ENCODE results near the gene VPS25.

Gene VPS25

DNA sequence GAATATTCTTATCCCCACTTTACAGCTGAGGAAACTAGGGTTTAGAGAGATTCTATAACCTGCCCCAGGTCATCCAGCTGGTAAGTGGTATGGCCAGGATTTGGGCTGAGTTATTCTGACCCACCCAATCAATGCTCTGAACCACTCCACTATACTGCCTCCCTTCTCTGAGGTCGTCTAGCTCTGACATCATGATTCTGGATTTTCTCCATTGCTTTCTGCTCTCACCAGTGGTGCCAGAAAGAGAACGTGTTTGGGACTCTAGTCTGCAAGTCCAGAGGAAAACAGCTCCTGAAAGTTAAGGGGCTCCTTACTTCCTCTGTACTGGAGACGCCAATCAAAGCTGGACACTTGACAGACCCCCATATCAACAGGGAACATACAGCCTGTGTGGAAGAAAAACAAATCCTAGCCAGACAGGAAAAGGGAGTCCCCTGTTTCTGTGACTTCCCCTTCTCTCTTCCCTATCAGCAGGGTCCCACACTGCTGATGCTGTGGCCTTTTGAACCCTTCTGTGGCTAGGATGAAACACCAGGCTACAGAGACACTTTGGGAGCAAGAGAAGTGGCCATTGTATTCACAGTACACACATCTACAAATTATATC, 22.4 kb upstream of the VPS25 start (continued):
- TF ChIP-seq PRDM10 (tag by site-specific recombination; IDR thresholded peaks at IDR 0.05) (no peak), ZNF202 (tag by site-specific recombination; IDR thresholded peaks at IDR 0.05; ENCODE audit: borderline replicate concordance) (no peak), ZNF623 (tag by site-specific recombination; IDR thresholded peaks at IDR 0.05) (no peak)
- TF ChIP-seq, protein P1, sequence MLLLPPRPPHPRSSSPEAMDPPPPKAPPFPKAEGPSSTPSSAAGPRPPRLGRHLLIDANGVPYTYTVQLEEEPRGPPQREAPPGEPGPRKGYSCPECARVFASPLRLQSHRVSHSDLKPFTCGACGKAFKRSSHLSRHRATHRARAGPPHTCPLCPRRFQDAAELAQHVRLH (tag by site-specific recombination; IDR thresholded peaks at IDR 0.05), result no peak

DNA sequence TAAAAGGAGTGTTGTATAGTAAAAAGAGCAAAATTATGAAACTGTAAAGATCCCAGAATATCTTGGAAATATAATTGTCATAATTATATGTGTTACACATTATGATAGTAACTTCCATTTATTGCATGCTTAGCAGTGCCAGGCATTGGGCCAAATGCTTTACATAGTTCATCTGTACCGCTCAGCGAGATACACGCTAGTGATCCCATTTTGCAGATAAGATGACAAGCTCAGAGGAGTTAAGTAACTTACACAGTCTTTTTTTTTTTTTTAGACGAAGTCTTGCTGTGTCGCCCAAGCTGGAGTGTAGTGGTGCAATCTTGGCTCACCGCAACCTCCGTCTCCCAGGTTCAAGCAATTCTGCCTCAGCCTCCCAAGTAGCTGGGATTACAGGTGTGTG, 21.6 kb upstream of the VPS25 start:
- TF ChIP-seq ZIC2 (tag by site-specific recombination; IDR thresholded peaks at IDR 0.05), result no peak
- no peak for TF ChIP-seq ZFP3 (tag by site-specific recombination; IDR thresholded peaks at IDR 0.05; ENCODE audit: low read depth)
- TF ChIP-seq SETDB1 (IDR thresholded peaks at IDR 0.05; ENCODE audit: insufficient read length, low read length), result no peak
- no peak for TF ChIP-seq SP7 (tag by site-specific recombination; IDR thresholded peaks at IDR 0.05)
- no peak for TF ChIP-seq FEZF1 (tag by site-specific recombination; IDR thresholded peaks at IDR 0.05)
- no peak for TF ChIP-seq ZSCAN18 (tag by site-specific recombination; IDR thresholded peaks at IDR 0.05)
- TF ChIP-seq HOXA7 (CRISPR knock-in tag; IDR thresholded peaks at IDR 0.05; ENCODE audit: borderline replicate concordance), result no peak
- no peak for TF ChIP-seq ZFP69B (tag by site-specific recombination; IDR thresholded peaks at IDR 0.05)
- TF ChIP-seq, protein P2, sequence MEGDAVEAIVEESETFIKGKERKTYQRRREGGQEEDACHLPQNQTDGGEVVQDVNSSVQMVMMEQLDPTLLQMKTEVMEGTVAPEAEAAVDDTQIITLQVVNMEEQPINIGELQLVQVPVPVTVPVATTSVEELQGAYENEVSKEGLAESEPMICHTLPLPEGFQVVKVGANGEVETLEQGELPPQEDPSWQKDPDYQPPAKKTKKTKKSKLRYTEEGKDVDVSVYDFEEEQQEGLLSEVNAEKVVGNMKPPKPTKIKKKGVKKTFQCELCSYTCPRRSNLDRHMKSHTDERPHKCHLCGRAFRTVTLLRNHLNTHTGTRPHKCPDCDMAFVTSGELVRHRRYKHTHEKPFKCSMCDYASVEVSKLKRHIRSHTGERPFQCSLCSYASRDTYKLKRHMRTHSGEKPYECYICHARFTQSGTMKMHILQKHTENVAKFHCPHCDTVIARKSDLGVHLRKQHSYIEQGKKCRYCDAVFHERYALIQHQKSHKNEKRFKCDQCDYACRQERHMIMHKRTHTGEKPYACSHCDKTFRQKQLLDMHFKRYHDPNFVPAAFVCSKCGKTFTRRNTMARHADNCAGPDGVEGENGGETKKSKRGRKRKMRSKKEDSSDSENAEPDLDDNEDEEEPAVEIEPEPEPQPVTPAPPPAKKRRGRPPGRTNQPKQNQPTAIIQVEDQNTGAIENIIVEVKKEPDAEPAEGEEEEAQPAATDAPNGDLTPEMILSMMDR (tag by site-specific recombination; IDR thresholded peaks at IDR 0.05), result no peak
- TF ChIP-seq GLI4 (tag by site-specific recombination; IDR thresholded peaks at IDR 0.05), result no peak
- no peak for TF ChIP-seq ZNF843 (tag by site-specific recombination; IDR thresholded peaks at IDR 0.05)
- TF ChIP-seq ZNF394 (tag by site-specific recombination; IDR thresholded peaks at IDR 0.05; ENCODE audit: borderline replicate concordance), result no peak
- no peak for TF ChIP-seq ZNF362 (tag by site-specific recombination; IDR thresholded peaks at IDR 0.05)
- H3K9me3 ChIP-seq (ENCODE audit: control insufficient read depth, insufficient read depth, low read depth, low read length), result no peaks in the 10 kb centered on the region
- 0 out of 2 replicates have a peak, but pooled peaks cover 2% of the 10 kb centered on the region for H3K4me1 ChIP-seq (ENCODE audit: control insufficient read depth, insufficient read depth, low read length)
- H3K27ac ChIP-seq (ENCODE audit: extremely low read depth, low read depth, low read length), result no peak overlapping the region
- no peaks in the 10 kb centered on the region for H3K36me3 ChIP-seq (ENCODE audit: control insufficient read depth in 2 of 2, insufficient read depth in 1 of 2, low read length in 2 of 2)
- ChIA-PET CTCF (interaction anchor here (1.2 to 5.1 kb wide), 4 partner anchors 9 to 26 kb away, joined by 3 to 46 read pairs (median 5); partner anchors contain the start of genes RAMP2 and VPS25), POLR2A (interaction anchor here (1.0 to 1.3 kb wide), 3 partner anchors 47 to 142 kb away, joined by 3 read pairs; partner anchors contain the start of genes BECN1, CNTD1, COA3 and RETREG3)
- H3K4me3 ChIP-seq (ENCODE audit: low read depth, low read length), result no peak overlapping the region
